HepG2 (cell line): ENCODE data around the gene GGA3. TPM values are rescaled to one million over a fixed set of nuclear protein-coding genes. Genes with fewer than 3 reads are reported as not detected.
A peak's percentile ranks its signal among the peaks of the same experiment; 100 is the strongest.

Source experiments
- ATF1 ChIP-seq: IDR thresholded peaks from 2 replicates; pipeline ENCODE4 v1.6.1; 2016; ENCODE audit warnings: mild to moderate bottlenecking, control low read depth
- CENPX ChIP-seq: sonication (generic); formaldehyde crosslinking; IDR thresholded peaks from 2 replicates; pipeline ENCODE4 v1.9.0; 2021; ENCODE audit warnings: mild to moderate bottlenecking, missing genetic modification reagents, moderate library complexity
- GPN1 ChIP-seq: sonication (generic); formaldehyde crosslinking; IDR thresholded peaks from 2 replicates; pipeline ENCODE4 v1.5.1; 2020; ENCODE audit warnings: missing genetic modification reagents, borderline replicate concordance
- KLF16 ChIP-seq, 2 experiments: sonication (generic) in 1 of 2; formaldehyde crosslinking in 1 of 2; IDR thresholded peaks; 2 replicates each; pipeline versions ENCODE4 v1.6.1 to v1.8.0; 2016 to 2023; ENCODE audit warnings: missing genetic modification reagents in 2 of 2, missing compliant biosample characterization in 1 of 2
- MAFK ChIP-seq, 2 experiments: IDR thresholded peaks in 1 of 2; conservative IDR thresholded peaks in 1 of 2; 2 replicates each; pipeline ENCODE4 v1.6.1; 2011; ENCODE audit warnings: improper control_type of control experiment in 2 of 2, low read length in 2 of 2
- MED8 ChIP-seq: sonication (generic); formaldehyde crosslinking; IDR thresholded peaks from 2 replicates; pipeline ENCODE4 v1.8.1; 2023; ENCODE audit warnings: mild to moderate bottlenecking, missing genetic modification reagents; ENCODE audit not compliant: insufficient replicate concordance
- MIER3 ChIP-seq: IDR thresholded peaks from 2 replicates; pipeline ENCODE4 v1.6.1; 2016; ENCODE audit warnings: missing compliant biosample characterization, borderline replicate concordance
- RBAK ChIP-seq: sonication (generic); formaldehyde crosslinking; IDR thresholded peaks from 2 replicates; pipeline ENCODE4 v1.5.1; 2020; ENCODE audit warnings: mild to moderate bottlenecking, missing genetic modification reagents
- RBFOX2 ChIP-seq: fragments of 200-400 bp; formaldehyde crosslinking; IDR thresholded peaks from 2 replicates; pipeline ENCODE4 v1.6.1; 2017; ENCODE audit warnings: low read depth, mild to moderate bottlenecking, low read length
- RNF2 ChIP-seq: fragments of 450-650 bp; conservative IDR thresholded peaks from 2 replicates; pipeline ENCODE4 v1.6.1; 2016; ENCODE audit warnings: low read depth
- SALL1 ChIP-seq: sonication (generic); formaldehyde crosslinking; IDR thresholded peaks from 2 replicates; pipeline ENCODE4 v1.8.0; 2022; ENCODE audit warnings: mild to moderate bottlenecking, missing genetic modification reagents
- ZFP41 ChIP-seq: sonication (generic); formaldehyde crosslinking; IDR thresholded peaks from 2 replicates; pipeline ENCODE4 v1.4.0; 2020; ENCODE audit warnings: mild to moderate bottlenecking, missing genetic modification reagents, borderline replicate concordance
- ZMAT3 ChIP-seq: sonication (generic); formaldehyde crosslinking; conservative IDR thresholded peaks from 2 replicates; pipeline ENCODE4 v1.7.0; 2021; ENCODE audit warnings: missing genetic modification reagents
- ZNF292 ChIP-seq: sonication (generic); formaldehyde crosslinking; IDR thresholded peaks from 2 replicates; pipeline ENCODE4 v1.8.1; 2022; ENCODE audit warnings: mild to moderate bottlenecking, low read depth, missing genetic modification reagents, borderline replicate concordance
- ZNF296 ChIP-seq: sonication (generic); formaldehyde crosslinking; conservative IDR thresholded peaks from 2 replicates; pipeline ENCODE4 v1.5.0; 2020; ENCODE audit warnings: mild to moderate bottlenecking, missing genetic modification reagents
- ZNF792 ChIP-seq: IDR thresholded peaks from 2 replicates; pipeline ENCODE4 v1.6.1; 2016
- ZNF878 ChIP-seq: sonication (generic); formaldehyde crosslinking; IDR thresholded peaks from 2 replicates; pipeline ENCODE4 v1.8.1; 2023; ENCODE audit warnings: mild to moderate bottlenecking, missing genetic modification reagents, moderate library complexity
- polyA plus RNA-seq, 8 experiments: library from polyadenylated mRNA; depleted of rRNA in 3 of 8; stranded (reverse) in 7 of 8; unstranded in 1 of 8; fragments of >200 nt; fragmentation: Illumina TruSeq in 4 of 8; extraction: Trizol in 4 of 8; gene quantifications; 2 replicates each; pipeline versions ENCODE4 v1.2.1 to v1.2.3, GENCODE V29; 2011 to 2016; ENCODE audit warnings: low read depth in 4 of 8, missing spikeins in 1 of 8, mixed read lengths in 1 of 8; ENCODE audit not compliant: insufficient read depth in 1 of 8
- total RNA-seq, 5 experiments: library from RNA; depleted of rRNA; stranded (reverse); fragments of >200 nt; fragmentation: Illumina TruSeq; extraction: Trizol; gene quantifications; 2 replicates each; pipeline ENCODE4 v1.2.3, GENCODE V29; 2016; ENCODE audit warnings: low read depth in 1 of 5
- TF ChIP-seq, protein P1 (sequence below): sonication (generic); formaldehyde crosslinking; IDR thresholded peaks from 2 replicates; pipeline ENCODE4 v1.4.0; 2020; ENCODE audit warnings: mild to moderate bottlenecking, missing genetic modification reagents
- TF ChIP-seq, protein P2 (sequence below): conservative IDR thresholded peaks from 2 replicates; pipeline ENCODE4 v1.6.1; 2018; ENCODE audit warnings: missing genetic modification reagents
- TF ChIP-seq, protein P3 (sequence below): sonication (generic); formaldehyde crosslinking; IDR thresholded peaks from 2 replicates; pipeline ENCODE4 v1.4.0; 2020; ENCODE audit warnings: missing genetic modification reagents, low read depth, mild to moderate bottlenecking, borderline replicate concordance
- TF ChIP-seq, protein P4 (sequence below): sonication (generic); formaldehyde crosslinking; IDR thresholded peaks from 2 replicates; pipeline ENCODE4 v1.4.0; 2020; ENCODE audit warnings: low read depth, missing genetic modification reagents

Gene GGA3
- total and polyA plus RNA-seq, 2 of the 13 experiments (the other 11 are each of a cell fraction or from before 2014, with no cell fraction given): 28.4 to 43.7 TPM

DNA sequence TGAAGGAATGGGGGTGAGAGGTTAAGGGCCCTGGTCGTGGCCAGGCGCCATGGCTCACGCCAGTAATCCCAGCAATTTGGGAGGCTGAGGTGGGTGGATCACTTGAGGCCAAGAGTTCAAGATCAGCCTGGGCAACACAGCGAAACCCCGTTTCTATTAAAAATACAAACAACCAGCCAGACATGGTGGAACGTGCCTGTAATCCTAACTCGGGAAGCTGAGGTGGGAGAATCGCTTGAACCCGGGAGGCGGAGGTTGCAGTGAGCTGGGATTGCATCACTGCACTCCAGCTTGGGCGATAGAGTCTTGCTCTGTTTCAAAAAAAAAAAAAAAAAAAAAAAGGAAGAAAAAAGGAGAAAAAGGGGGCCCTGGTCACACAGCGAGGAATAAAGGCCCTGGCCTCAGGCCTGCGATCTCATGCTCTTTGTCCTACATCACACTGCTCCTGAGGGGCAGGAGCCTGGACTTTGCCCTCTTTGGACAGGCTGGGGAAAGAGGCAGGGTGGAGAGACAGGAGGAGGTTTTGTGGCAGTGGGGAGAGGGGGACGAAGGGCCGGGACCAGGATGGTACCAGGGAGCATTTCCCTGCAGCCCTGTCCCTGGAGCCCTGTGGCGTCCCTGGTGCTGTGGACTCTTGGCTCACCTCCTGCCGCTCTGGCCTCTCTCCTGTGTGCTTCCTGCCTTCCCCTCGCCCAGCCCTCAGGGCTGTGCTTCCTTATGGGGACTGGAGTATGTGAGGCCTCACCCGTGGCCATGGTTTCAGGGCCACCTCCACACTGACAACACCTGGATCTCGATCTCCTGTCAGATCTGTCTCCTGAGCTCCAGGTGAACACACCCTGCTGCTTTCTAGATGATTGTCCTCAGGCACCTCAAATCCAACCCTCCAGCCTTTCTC is 47.6 kb upstream of the GGA3 start (continued):
- TF ChIP-seq, protein P1, sequence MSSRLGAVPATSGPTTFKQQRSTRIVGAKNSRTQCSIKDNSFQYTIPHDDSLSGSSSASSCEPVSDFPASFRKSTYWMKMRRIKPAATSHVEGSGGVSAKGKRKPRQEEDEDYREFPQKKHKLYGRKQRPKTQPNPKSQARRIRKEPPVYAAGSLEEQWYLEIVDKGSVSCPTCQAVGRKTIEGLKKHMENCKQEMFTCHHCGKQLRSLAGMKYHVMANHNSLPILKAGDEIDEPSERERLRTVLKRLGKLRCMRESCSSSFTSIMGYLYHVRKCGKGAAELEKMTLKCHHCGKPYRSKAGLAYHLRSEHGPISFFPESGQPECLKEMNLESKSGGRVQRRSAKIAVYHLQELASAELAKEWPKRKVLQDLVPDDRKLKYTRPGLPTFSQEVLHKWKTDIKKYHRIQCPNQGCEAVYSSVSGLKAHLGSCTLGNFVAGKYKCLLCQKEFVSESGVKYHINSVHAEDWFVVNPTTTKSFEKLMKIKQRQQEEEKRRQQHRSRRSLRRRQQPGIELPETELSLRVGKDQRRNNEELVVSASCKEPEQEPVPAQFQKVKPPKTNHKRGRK (CRISPR knock-in tag): peak; percentile 65; the same call in 1 of the 2 replicates
- TF ChIP-seq CENPX (no peak), RBFOX2 (peak; percentile 71), MAFK (conservative IDR thresholded peaks at IDR 0.05 in 1 of 2, IDR thresholded peaks at IDR 0.05 in 1 of 2; ENCODE audit: low read length in 2 of 2) (no peak), ZFP41 (no peak), ATF1 (no peak), MIER3 (CRISPR knock-in tag) (peak; percentile 87; the same call in 1 of the 2 replicates), ZMAT3 (CRISPR knock-in tag) (peak; percentile 90), SALL1 (CRISPR knock-in tag) (peak; percentile 86), ZNF296 (no peak), MED8 (CRISPR knock-in tag) (no peak), ZNF292 (CRISPR knock-in tag) (peak; percentile 97; the same call in 1 of the 2 replicates), GPN1 (CRISPR knock-in tag) (no peak; the same call in 1 of the 2 replicates), RBAK (CRISPR knock-in tag) (no peak), ZNF792 (0 out of 2 replicates have a peak, but pooled peaks have one; percentile 37), RNF2 (no peak), ZNF878 (0 out of 2 replicates have a peak, but pooled peaks have one; percentile 38), KLF16 (CRISPR knock-in tag; IDR thresholded peaks at IDR 0.05) (peak in 1 of 2 experiments; percentile 83; a peak in 2 of 4 replicates)
- TF ChIP-seq, protein P2, sequence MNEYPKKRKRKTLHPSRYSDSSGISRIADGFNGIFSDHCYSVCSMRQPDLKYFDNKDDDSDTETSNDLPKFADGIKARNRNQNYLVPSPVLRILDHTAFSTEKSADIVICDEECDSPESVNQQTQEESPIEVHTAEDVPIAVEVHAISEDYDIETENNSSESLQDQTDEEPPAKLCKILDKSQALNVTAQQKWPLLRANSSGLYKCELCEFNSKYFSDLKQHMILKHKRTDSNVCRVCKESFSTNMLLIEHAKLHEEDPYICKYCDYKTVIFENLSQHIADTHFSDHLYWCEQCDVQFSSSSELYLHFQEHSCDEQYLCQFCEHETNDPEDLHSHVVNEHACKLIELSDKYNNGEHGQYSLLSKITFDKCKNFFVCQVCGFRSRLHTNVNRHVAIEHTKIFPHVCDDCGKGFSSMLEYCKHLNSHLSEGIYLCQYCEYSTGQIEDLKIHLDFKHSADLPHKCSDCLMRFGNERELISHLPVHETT (CRISPR knock-in tag): 0 out of 2 replicates have a peak, but pooled peaks have one; percentile 22
- TF ChIP-seq, protein P3, sequence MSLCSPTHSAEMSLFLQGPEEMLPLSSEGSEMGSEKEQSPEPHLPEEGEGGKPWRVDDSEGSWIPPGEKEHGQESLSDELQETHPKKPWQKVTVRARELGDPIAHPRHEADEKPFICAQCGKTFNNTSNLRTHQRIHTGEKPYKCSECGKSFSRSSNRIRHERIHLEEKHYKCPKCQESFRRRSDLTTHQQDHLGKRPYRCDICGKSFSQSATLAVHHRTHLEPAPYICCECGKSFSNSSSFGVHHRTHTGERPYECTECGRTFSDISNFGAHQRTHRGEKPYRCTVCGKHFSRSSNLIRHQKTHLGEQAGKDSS: peak; percentile 86
- TF ChIP-seq, protein P4, sequence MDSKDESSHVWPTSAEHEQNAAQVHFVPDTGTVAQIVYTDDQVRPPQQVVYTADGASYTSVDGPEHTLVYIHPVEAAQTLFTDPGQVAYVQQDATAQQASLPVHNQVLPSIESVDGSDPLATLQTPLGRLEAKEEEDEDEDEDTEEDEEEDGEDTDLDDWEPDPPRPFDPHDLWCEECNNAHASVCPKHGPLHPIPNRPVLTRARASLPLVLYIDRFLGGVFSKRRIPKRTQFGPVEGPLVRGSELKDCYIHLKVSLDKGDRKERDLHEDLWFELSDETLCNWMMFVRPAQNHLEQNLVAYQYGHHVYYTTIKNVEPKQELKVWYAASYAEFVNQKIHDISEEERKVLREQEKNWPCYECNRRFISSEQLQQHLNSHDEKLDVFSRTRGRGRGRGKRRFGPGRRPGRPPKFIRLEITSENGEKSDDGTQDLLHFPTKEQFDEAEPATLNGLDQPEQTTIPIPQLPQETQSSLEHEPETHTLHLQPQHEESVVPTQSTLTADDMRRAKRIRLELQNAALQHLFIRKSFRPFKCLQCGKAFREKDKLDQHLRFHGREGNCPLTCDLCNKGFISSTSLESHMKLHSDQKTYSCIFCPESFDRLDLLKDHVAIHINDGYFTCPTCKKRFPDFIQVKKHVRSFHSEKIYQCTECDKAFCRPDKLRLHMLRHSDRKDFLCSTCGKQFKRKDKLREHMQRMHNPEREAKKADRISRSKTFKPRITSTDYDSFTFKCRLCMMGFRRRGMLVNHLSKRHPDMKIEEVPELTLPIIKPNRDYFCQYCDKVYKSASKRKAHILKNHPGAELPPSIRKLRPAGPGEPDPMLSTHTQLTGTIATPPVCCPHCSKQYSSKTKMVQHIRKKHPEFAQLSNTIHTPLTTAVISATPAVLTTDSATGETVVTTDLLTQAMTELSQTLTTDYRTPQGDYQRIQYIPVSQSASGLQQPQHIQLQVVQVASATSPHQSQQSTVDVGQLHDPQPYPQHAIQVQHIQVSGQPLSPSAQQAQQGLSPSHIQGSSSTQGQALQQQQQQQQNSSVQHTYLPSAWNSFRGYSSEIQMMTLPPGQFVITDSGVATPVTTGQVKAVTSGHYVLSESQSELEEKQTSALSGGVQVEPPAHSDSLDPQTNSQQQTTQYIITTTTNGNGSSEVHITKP: 0 out of 2 replicates have a peak, but pooled peaks have one; percentile 74
